CD1c-positive myeloid dendritic cell (primary cell): ENCODE results near the gene GCN1.
A peak's percentile ranks its signal among the peaks of the same experiment; 100 is the strongest.

Experiments
- DNase-seq: peaks from one replicate; pipeline ENCODE4 v3.0.0-alpha.2; 2016; ENCODE audit errors: extremely low spot score

The GCN1 gene

GRCh38 chr12:120142231-120142877 is 52.2 kb downstream of the GCN1 start:
- no peak for DNase-seq

- DNase-seq, result no peak
Measured at GRCh38 chr12:120141336-120141735, 53.2 kb downstream of the GCN1 start.

GRCh38 chr12:120140603-120141002 is 53.9 kb downstream of the GCN1 start:
- no peak for DNase-seq

GRCh38 chr12:120139958-120140357 is 54.6 kb downstream of the GCN1 start:
- no peak for DNase-seq

GRCh38 chr12:120138366-120138765 is 56.1 kb downstream of the GCN1 start:
- DNase-seq, result no peak

- DNase-seq, result no peak
Measured at GRCh38 chr12:120137833-120138232, 56.7 kb downstream of the GCN1 start.

GRCh38 chr12:120136093-120136770 is 58.3 kb downstream of the GCN1 start:
- no peak for DNase-seq

- DNase-seq, result no peak
Measured at GRCh38 chr12:120134307-120134980, 60.1 kb downstream of the GCN1 start.

- DNase-seq, result no peak
Measured at GRCh38 chr12:120132863-120133385, 61.6 kb downstream of the GCN1 start.

- no peak for DNase-seq
Measured at GRCh38 chr12:120132054-120132836, 62.3 kb downstream of the GCN1 start.

GRCh38 chr12:120131116-120131515 is 63.4 kb downstream of the GCN1 start:
- DNase-seq, result no peak

GRCh38 chr12:120130011-120130410 is 64.5 kb downstream of the GCN1 start:
- DNase-seq, result no peak

- peak; percentile 91 for DNase-seq
Measured at GRCh38 chr12:120126635-120127005, 67.9 kb downstream of the GCN1 start.

- DNase-seq, result no peak
Measured at GRCh38 chr12:120125792-120126634, 68.5 kb downstream of the GCN1 start.

GRCh38 chr12:120125029-120125428 is 69.5 kb downstream of the GCN1 start:
- no peak for DNase-seq

GRCh38 chr12:120121766-120122293 is 72.7 kb downstream of the GCN1 start:
- DNase-seq, result peak; percentile 30

GRCh38 chr12:120121343-120121742 is 73.2 kb downstream of the GCN1 start:
- no peak for DNase-seq

GRCh38 chr12:120119271-120119973 is 75.1 kb downstream of the GCN1 start:
- DNase-seq, result peak; percentile 61

- peak; percentile 33 for DNase-seq
Measured at GRCh38 chr12:120118321-120119061, 76.0 kb downstream of the GCN1 start.

- no peak for DNase-seq
Measured at GRCh38 chr12:120117961-120118320, 76.6 kb downstream of the GCN1 start.
